IPS-15b (cell line): ENCODE measurements around the gene RGS10.
"Not testable (repeated sequence)": the region's sequence is repeated elsewhere in the genome, so short reads cannot be mapped to it uniquely, and the experiment has no call there.

ENCODE experiments used
- H3K27me3 ChIP-seq: one replicate; pipeline ENCODE4 v1.6.1; 2013; ENCODE audit warnings: low read length; ENCODE audit not compliant: control insufficient read depth, insufficient read depth
- H3K36me3 ChIP-seq: one replicate; pipeline ENCODE4 v1.6.1; 2013; ENCODE audit warnings: low read length; ENCODE audit not compliant: control insufficient read depth, insufficient read depth
- H3K4me1 ChIP-seq: one replicate; pipeline ENCODE4 v1.6.1; 2013; ENCODE audit warnings: mild to moderate bottlenecking, low read length; ENCODE audit not compliant: control insufficient read depth, insufficient read depth
- H3K4me3 ChIP-seq: one replicate; pipeline ENCODE4 v1.5.1; 2013; ENCODE audit warnings: low read depth, low read length
- H3K9ac ChIP-seq: one replicate; pipeline ENCODE4 v1.6.1; 2013; ENCODE audit warnings: low read depth, mild to moderate bottlenecking, low read length
- H3K9me3 ChIP-seq: one replicate; pipeline ENCODE4 v1.6.1; 2013; ENCODE audit warnings: mild to moderate bottlenecking, low read length; ENCODE audit not compliant: control insufficient read depth, insufficient read depth

The RGS10 gene

DNA sequence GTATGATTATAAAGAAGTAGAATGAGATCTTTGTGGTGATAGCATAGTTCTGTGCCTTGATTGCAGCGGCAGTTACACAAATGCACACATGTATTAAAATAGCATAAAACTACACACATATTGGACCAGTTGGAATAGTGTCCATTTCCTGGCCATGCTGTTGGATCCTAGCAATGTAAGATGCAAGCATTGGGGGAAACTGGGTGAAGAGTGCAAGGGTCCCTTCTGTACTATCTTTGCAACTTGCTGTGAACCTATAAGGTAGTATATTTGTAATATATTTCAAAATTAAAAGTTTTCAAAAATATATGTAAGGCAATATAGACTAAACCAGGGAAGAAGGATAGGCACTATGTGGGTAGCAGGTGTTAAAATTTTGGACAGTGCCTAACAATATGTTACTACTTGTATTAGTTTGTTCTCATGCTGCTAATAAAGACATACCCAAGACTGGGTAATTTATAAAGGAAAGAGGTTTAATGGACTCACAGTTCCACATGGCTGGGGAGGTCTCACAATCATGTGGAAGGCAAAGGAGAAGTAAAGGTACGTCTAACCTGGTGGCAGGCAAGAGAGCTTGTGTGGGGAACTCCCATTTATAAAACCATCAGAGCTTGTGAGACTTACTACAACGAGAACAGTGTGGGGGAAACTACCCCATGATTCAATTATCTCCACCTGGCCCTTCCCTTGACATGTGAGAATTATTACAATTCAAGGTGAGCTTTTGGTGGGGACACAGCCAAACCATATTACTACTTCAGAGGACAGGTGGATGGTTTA, 71.4 kb downstream of the RGS10 start:
- H3K9ac ChIP-seq: no peak overlapping the region
- H3K27me3 ChIP-seq: peaks cover 16% of the 10 kb centered on the region
- no peaks in the 10 kb centered on the region for H3K4me1 ChIP-seq
- no peaks in the 10 kb centered on the region for H3K9me3 ChIP-seq
- H3K36me3 ChIP-seq: no peaks in the 10 kb centered on the region
- no peak overlapping the region for H3K4me3 ChIP-seq

GRCh38 chr10:119469846-119470245, 72.7 kb downstream of the RGS10 start:
- no peak overlapping the region for H3K9ac ChIP-seq
- no peaks in the 10 kb centered on the region for H3K4me1 ChIP-seq
- H3K36me3 ChIP-seq: no peaks in the 10 kb centered on the region
- no peak overlapping the region for H3K4me3 ChIP-seq
- no peaks in the 10 kb centered on the region for H3K9me3 ChIP-seq
- peaks cover 10% of the 10 kb centered on the region for H3K27me3 ChIP-seq

GRCh38 chr10:119469325-119469707, 73.2 kb downstream of the RGS10 start:
- Histone ChIP-seq H3K9ac (no peak overlapping the region), H3K27me3 (peaks cover 4% of the 10 kb centered on the region), H3K4me3 (no peak overlapping the region), H3K36me3 (no peaks in the 10 kb centered on the region), H3K4me1 (no peaks in the 10 kb centered on the region), H3K9me3 (no peaks in the 10 kb centered on the region)

DNA sequence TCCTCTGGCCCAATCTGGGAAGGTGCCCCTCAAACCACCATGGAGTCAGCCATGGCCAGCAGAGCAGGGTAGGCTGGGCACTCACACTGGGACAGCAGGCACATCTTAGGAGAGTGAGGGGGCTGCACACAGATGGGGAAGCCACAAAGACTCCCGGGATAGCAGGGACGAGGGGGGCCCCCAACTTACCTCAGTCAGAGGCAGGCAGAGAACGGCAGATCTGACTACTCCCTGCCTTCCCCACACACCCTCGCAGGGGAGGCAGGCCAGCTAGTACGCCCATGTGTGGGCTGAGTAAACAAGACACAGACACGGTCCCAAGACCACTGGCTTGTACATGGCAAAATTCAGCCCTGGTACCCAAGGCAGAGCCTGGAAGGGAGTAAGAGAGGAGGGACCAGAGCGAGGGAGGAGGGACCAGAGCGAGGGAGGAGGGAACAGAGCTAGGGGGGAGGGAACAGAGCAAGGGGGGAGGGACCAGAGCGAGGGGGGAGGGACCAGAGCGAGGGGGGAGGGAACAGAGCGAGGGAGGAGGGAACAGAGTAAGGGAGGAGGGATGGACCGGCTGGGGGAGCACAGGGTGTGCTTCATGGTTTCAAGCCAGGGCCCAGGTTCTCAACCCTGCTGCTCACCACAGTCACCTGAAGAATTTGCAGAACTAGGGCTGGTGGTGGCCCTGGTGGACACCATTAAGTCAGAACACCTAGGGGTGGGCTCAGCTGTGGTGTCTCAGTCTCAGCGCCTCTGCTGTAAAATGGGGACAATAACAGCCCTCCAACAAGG, 73.8 kb downstream of the RGS10 start:
- no peak overlapping the region for H3K9ac ChIP-seq
- H3K9me3 ChIP-seq: no peaks in the 10 kb centered on the region
- H3K36me3 ChIP-seq: no peaks in the 10 kb centered on the region
- no peak overlapping the region for H3K4me3 ChIP-seq
- H3K27me3 ChIP-seq: peaks cover 4% of the 10 kb centered on the region
- no peaks in the 10 kb centered on the region for H3K4me1 ChIP-seq

- H3K27me3 ChIP-seq: no peaks in the 10 kb centered on the region
- no peaks in the 10 kb centered on the region for H3K36me3 ChIP-seq
- no peak overlapping the region for H3K9ac ChIP-seq
- H3K4me3 ChIP-seq: no peak overlapping the region
- H3K9me3 ChIP-seq: no peaks in the 10 kb centered on the region
- no peaks in the 10 kb centered on the region for H3K4me1 ChIP-seq
Measured at GRCh38 chr10:119466655-119467054, 75.9 kb downstream of the RGS10 start.

DNA sequence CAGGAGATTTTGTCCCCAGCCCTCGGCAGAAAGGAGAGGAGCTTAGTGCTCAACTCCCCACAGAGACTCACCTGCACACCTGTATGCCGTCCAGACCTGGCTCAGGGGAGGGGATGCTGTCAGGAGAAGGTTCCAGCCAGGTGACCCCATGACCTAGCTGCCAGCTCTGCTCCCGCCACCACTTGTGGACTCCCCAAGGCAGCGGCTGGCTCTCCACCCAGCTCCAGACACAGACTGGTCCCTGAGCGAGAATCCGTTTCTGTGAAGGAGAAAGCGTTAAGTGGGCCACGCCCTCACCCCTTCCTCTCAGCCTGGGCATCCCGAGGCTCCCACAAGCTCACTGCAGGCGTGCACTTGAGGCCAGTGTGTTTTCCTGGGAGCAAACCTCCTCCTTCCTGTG, 76.4 kb downstream of the RGS10 start:
- Histone ChIP-seq H3K9ac (no peak overlapping the region), H3K9me3 (no peaks in the 10 kb centered on the region), H3K4me3 (no peak overlapping the region), H3K36me3 (no peaks in the 10 kb centered on the region), H3K4me1 (no peaks in the 10 kb centered on the region), H3K27me3 (no peaks in the 10 kb centered on the region)

DNA sequence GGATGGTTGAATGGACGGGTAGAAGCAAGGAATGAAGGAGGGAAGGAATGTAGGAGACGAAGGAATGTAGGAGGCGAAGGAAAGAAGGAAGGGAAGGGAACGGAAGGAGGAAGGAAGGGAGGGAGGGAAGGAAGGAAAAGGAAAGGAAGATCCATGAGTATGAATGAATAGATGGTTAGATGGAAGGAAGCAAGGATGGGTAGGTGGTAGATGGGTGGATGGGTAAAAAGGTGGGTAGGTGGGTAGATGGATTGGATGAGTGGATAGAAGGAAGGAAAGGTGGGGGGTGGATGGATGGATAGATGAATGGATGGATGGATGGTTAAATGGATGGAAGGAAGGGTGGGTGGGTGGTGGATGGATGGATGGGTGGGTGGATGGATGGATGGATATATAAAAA, 77.4 kb downstream of the RGS10 start:
- Histone ChIP-seq H3K27me3 (no peaks in the 10 kb centered on the region), H3K9me3 (no peaks in the 10 kb centered on the region), H3K4me1 (no peaks in the 10 kb centered on the region), H3K9ac (no peak overlapping the region), H3K36me3 (no peaks in the 10 kb centered on the region), H3K4me3 (no peak overlapping the region)

- not testable (repeated sequence) for H3K4me3 ChIP-seq, H3K4me1 ChIP-seq
Measured at GRCh38 chr10:119463195-119463594, 79.3 kb downstream of the RGS10 start.

GRCh38 chr10:119462773-119463172, 79.7 kb downstream of the RGS10 start:
- no peaks in the 10 kb centered on the region for H3K4me1 ChIP-seq
- no peaks in the 10 kb centered on the region for H3K9me3 ChIP-seq
- no peak overlapping the region for H3K9ac ChIP-seq
- H3K36me3 ChIP-seq: no peaks in the 10 kb centered on the region
- no peaks in the 10 kb centered on the region for H3K27me3 ChIP-seq
- no peak overlapping the region for H3K4me3 ChIP-seq

More at GRCh38 chr10:119463195-119463594, 79.3 kb downstream of the RGS10 start:
- not testable (repeated sequence) for H3K9ac ChIP-seq, H3K27me3 ChIP-seq, H3K36me3 ChIP-seq, H3K9me3 ChIP-seq

DNA sequence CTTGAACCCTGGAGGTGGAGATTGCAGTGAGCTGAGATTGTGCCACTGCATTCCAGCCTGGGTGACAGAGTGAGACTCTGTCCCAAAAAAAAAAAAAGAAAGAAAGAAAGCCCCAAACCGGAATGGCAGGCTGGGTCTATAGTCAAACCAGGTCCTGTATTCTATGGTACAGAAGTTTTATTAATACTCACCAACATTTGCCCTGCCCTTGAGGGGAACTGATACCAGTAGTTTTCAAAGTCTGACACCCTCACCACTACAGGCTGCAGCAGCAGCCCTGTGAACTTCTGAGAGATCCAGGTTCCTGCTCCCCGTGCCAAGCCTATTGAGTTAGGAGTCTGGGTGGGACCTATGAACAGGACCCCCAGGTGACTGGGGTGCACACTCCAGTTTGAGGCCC, 80.6 kb downstream of the RGS10 start:
- Histone ChIP-seq H3K9ac (no peak overlapping the region), H3K4me3 (no peak overlapping the region), H3K4me1 (no peaks in the 10 kb centered on the region), H3K27me3 (no peaks in the 10 kb centered on the region), H3K36me3 (no peaks in the 10 kb centered on the region), H3K9me3 (no peaks in the 10 kb centered on the region)

- Histone ChIP-seq H3K9me3 (no peaks in the 10 kb centered on the region), H3K36me3 (no peaks in the 10 kb centered on the region), H3K9ac (no peak overlapping the region), H3K27me3 (no peaks in the 10 kb centered on the region), H3K4me1 (no peaks in the 10 kb centered on the region), H3K4me3 (no peak overlapping the region)
Measured at GRCh38 chr10:119461380-119461779, 81.1 kb downstream of the RGS10 start.
